ENCODE measurements around the gene LAYN. TPM values are rescaled to one million over a fixed set of nuclear protein-coding genes. Genes with fewer than 3 reads are reported as not detected.

The LAYN gene
- total and polyA plus RNA-seq, 2 of the 4 experiments (the other 2 are of a cell fraction): 92.5 to 118 TPM

DNA sequence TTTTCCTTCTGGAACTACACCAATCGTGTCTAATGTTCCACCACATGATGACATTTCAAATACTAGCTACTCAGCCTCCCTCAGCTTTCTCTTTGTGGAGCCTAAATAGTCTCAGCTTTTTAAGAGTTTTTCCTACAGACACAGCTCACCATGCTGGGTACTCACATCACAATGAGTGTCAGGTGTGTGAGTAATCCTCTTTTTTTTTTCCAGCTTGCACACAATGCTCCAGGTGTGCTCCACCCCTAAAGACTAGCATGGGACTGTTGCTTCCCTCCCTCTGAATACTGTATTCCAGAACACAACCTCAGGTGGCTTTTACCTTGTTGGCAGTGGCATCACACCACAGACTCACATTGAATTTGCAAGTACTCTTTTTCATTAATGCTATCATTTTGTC, 40.0 kb upstream of the LAYN start:
- no peak overlapping the region for H4K91ac ChIP-seq (ENCODE audit: insufficient read depth, low read depth, low read length)
- WGBS, 2 experiments (ENCODE audit: extremely low coverage in 2 of 2, insufficient read length in 1 of 2): no CpG with 5 or more reads among the region's 1 CpG
- no peaks in the 10 kb centered on the region for H4K20me1 ChIP-seq (ENCODE audit: insufficient read depth, low read length)
- no peak overlapping the region for H3K9ac ChIP-seq (ENCODE audit: low read depth, low read length)
- H2AFZ ChIP-seq (replicated peaks; ENCODE audit: low read length, poor library complexity): no peak overlapping the region
- H3K4me2 ChIP-seq (ENCODE audit: low read depth, low read length): no peak overlapping the region
- H3K14ac ChIP-seq (replicated peaks; ENCODE audit: low read depth, low read length): no peak overlapping the region
- DNase-seq (no peak), ATAC-seq (ENCODE audit: low read depth) (no peak)
- in situ Hi-C loops (cut with MboI; ENCODE audit: low sequenced_read_pairs): no loop called here
- peaks cover 7% of the 10 kb centered on the region; the same call in 1 of the 2 replicates for H3K27me3 ChIP-seq (ENCODE audit: control insufficient read depth, insufficient read depth, low read length)
- no peak overlapping the region for H4K5ac ChIP-seq (ENCODE audit: low read depth, low read length)
- no peaks in the 10 kb centered on the region for H3K36me3 ChIP-seq (ENCODE audit: control insufficient read depth, insufficient read depth, low read length)
- H2BK5ac ChIP-seq (ENCODE audit: low read depth, low read length, poor library complexity, severe bottlenecking): no peak overlapping the region
- ChIA-PET CTCF (no interaction called here), POLR2A (ENCODE audit: unreplicated experiment) (no interaction called here)
- H3K79me1 ChIP-seq (ENCODE audit: low read depth in 1 of 2, low read length in 2 of 2): no peaks in the 10 kb centered on the region
- intact Hi-C loops (cut with micrococcal nuclease): no loop called here
- no peak overlapping the region for H3K18ac ChIP-seq (ENCODE audit: low read depth, low read length)
- H3K4me1 ChIP-seq (ENCODE audit: control insufficient read depth, insufficient read depth, low read length): no peaks in the 10 kb centered on the region
- H3K9me3 ChIP-seq (ENCODE audit: control insufficient read depth, insufficient read depth, low read length): no peaks in the 10 kb centered on the region
- H4K8ac ChIP-seq (ENCODE audit: low read depth in 2 of 2, low read length in 2 of 2): no peak overlapping the region
- H3K27ac ChIP-seq (ENCODE audit: insufficient read depth, low read length): no peak overlapping the region
- BruUV-seq (replicated peaks): no TSS peak
- no peak overlapping the region for H2BK120ac ChIP-seq (ENCODE audit: low read depth, low read length)
- no peak overlapping the region for H2AK5ac ChIP-seq (ENCODE audit: low read depth, low read length)
- H2AK9ac ChIP-seq (replicated peaks; ENCODE audit: low read depth, low read length, poor library complexity): no peak overlapping the region
- no peak overlapping the region for H2BK15ac ChIP-seq (ENCODE audit: low read depth, low read length)
- dilution Hi-C loops (cut with HindIII; ENCODE audit: low sequenced_read_pairs, unreplicated experiment): no loop called here
- no peak overlapping the region for H2BK20ac ChIP-seq (ENCODE audit: low read depth, low read length)
- no peaks in the 10 kb centered on the region for H3K9me1 ChIP-seq (ENCODE audit: insufficient read depth, low read length)
- H3K4ac ChIP-seq (ENCODE audit: low read depth, low read length): no peak overlapping the region
- TF ChIP-seq, protein P1, sequence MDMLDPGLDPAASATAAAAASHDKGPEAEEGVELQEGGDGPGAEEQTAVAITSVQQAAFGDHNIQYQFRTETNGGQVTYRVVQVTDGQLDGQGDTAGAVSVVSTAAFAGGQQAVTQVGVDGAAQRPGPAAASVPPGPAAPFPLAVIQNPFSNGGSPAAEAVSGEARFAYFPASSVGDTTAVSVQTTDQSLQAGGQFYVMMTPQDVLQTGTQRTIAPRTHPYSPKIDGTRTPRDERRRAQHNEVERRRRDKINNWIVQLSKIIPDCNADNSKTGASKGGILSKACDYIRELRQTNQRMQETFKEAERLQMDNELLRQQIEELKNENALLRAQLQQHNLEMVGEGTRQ (IDR thresholded peaks at IDR 0.05; ENCODE audit: low read depth, low read length): no peak
- TF ChIP-seq RFX5 (IDR thresholded peaks at IDR 0.05; ENCODE audit: low read depth, low read length): no peak
- no peak for TF ChIP-seq CHD1 (IDR thresholded peaks at IDR 0.05; ENCODE audit: low read depth, low read length)
- no peak overlapping the region for H3K23ac ChIP-seq (ENCODE audit: low read depth, low read length)
- no peak overlapping the region for H3K4me3 ChIP-seq (ENCODE audit: insufficient read depth, low read depth, low read length)
- H3K56ac ChIP-seq (ENCODE audit: extremely low read depth, insufficient read depth, low read length): no peak overlapping the region

Data from IMR-90 (cell line).